Chondrocyte (in vitro differentiated cells): ENCODE measurements around the gene NR1I3. TPM values are rescaled to one million over a fixed set of nuclear protein-coding genes. Genes with fewer than 3 reads are reported as not detected.

ENCODE experiments used
- DNase-seq: peaks from one replicate; pipeline ENCODE4 v3.0.0; 2021; ENCODE audit warnings: mixed read lengths, low spot score
- H3K27ac Mint-ChIP-seq: one replicate; pipeline ENCODE4 v1.8.0; 2021; ENCODE audit warnings: mild to moderate bottlenecking, moderate library complexity, mixed read lengths; ENCODE audit not compliant: unreplicated experiment
- H3K27me3 Mint-ChIP-seq: 2 replicates; pipeline ENCODE4 v1.8.0; 2021; ENCODE audit warnings: low read depth, mixed read lengths
- H3K36me3 Mint-ChIP-seq: 2 replicates; pipeline ENCODE4 v1.8.0; 2021; ENCODE audit warnings: low read depth, mixed read lengths
- H3K4me1 Mint-ChIP-seq: 2 replicates; pipeline ENCODE4 v1.8.0; 2021; ENCODE audit warnings: low read depth, mild to moderate bottlenecking, mixed read lengths
- H3K4me3 Mint-ChIP-seq: one replicate; pipeline ENCODE4 v1.8.0; 2021; ENCODE audit warnings: mild to moderate bottlenecking, moderate library complexity, mixed read lengths; ENCODE audit not compliant: unreplicated experiment
- H3K9me3 Mint-ChIP-seq: 2 replicates; pipeline ENCODE4 v1.8.0; 2021; ENCODE audit warnings: low read depth, mixed read lengths
- microRNA-seq: library from miRNA; unstranded; fragments of <30 nt; microRNA quantifications from one replicate; pipeline ENCODE4 v1.2.0, GENCODE V29; 2020; ENCODE audit warnings: borderline number of aligned reads
- total RNA-seq: library from RNA; stranded (reverse); gene quantifications from 3 replicates; pipeline ENCODE4 v1.2.1, GENCODE V29; 2021
- TF ChIP-seq, protein P1 (sequence below): fragments of 200-600 bp; sonication (generic); IDR thresholded peaks from 2 replicates; pipeline ENCODE4 v1.5.0; 2021; ENCODE audit warnings: antibody characterized with exemption, mild to moderate bottlenecking, moderate library complexity

Gene NR1I3
- total RNA-seq, 1 donor from 2014 or later = not detected

- TF ChIP-seq, protein P1, sequence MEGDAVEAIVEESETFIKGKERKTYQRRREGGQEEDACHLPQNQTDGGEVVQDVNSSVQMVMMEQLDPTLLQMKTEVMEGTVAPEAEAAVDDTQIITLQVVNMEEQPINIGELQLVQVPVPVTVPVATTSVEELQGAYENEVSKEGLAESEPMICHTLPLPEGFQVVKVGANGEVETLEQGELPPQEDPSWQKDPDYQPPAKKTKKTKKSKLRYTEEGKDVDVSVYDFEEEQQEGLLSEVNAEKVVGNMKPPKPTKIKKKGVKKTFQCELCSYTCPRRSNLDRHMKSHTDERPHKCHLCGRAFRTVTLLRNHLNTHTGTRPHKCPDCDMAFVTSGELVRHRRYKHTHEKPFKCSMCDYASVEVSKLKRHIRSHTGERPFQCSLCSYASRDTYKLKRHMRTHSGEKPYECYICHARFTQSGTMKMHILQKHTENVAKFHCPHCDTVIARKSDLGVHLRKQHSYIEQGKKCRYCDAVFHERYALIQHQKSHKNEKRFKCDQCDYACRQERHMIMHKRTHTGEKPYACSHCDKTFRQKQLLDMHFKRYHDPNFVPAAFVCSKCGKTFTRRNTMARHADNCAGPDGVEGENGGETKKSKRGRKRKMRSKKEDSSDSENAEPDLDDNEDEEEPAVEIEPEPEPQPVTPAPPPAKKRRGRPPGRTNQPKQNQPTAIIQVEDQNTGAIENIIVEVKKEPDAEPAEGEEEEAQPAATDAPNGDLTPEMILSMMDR = no peak
These were observed 58.3 kb downstream of the NR1I3 start for GRCh38 chr1:161179698-161180097.

More at GRCh38 chr1:161179698-161180097, 58.3 kb downstream of the NR1I3 start:
- Mint-ChIP-seq H3K27me3 (no peaks in the 10 kb centered on the region), H3K4me1 (peaks cover 35% of the 10 kb centered on the region), H3K9me3 (no peaks in the 10 kb centered on the region), H3K27ac (no peak overlapping the region), H3K4me3 (no peak overlapping the region), H3K36me3 (peaks cover 3% of the 10 kb centered on the region)
- DNase-seq = no peak

Small RNAs within 50 kb of the gene (microRNA-seq; reads per million reads assigned to microRNA genes)
- not detected for gene MIR5187

Other genes starting within 250 kb of the NR1I3 start
- gene F11R, start 217.1 kb downstream of the NR1I3 start, total RNA-seq = 0.54 to 0.90 TPM (median 0.68 TPM) in 3 replicates
- 0.70 TPM in 1 of 3 replicates, not detected in the others for gene TSTD1, start 199.2 kb downstream of the NR1I3 start, total RNA-seq
- 34.3 to 44.6 TPM (median 35.3 TPM) in 3 replicates for gene USF1, start 192.2 kb downstream of the NR1I3 start, total RNA-seq
- gene ARHGAP30, start 168.3 kb downstream of the NR1I3 start, total RNA-seq = not detected in 3 replicates
- 0.12 to 0.26 TPM (median 0.12 TPM) in 3 replicates for gene NECTIN4, start 148.6 kb downstream of the NR1I3 start, total RNA-seq
- gene KLHDC9, start 139.8 kb downstream of the NR1I3 start, total RNA-seq = 1.1 to 4.4 TPM (median 1.6 TPM) in 3 replicates
- gene PFDN2, start 120.2 kb downstream of the NR1I3 start, total RNA-seq = 53.7 to 58.7 TPM (median 57.9 TPM) in 3 replicates
- gene NIT1, start 120.1 kb downstream of the NR1I3 start, total RNA-seq = 25.3 to 33.1 TPM (median 27.6 TPM) in 3 replicates
- 34.7 to 38.3 TPM (median 36.7 TPM) in 3 replicates for gene DEDD, start 105.5 kb downstream of the NR1I3 start, total RNA-seq
- gene UFC1, start 84.2 kb downstream of the NR1I3 start, total RNA-seq = 84.2 to 95.6 TPM (median 89.4 TPM) in 3 replicates
- 15.7 to 24.8 TPM (median 16.0 TPM) in 3 replicates for gene USP21, start 78.7 kb downstream of the NR1I3 start, total RNA-seq
- gene PPOX, start 71.8 kb downstream of the NR1I3 start, total RNA-seq = 21.6 to 38.8 TPM (median 25.6 TPM) in 3 replicates
- gene B4GALT3, start 60.7 kb downstream of the NR1I3 start, total RNA-seq = 22.4 to 23.7 TPM (median 23.0 TPM) in 3 replicates
- 1.5 to 2.8 TPM (median 2.2 TPM) in 3 replicates for gene ADAMTS4, start 39.1 kb downstream of the NR1I3 start, total RNA-seq
- 50.6 to 59.2 TPM (median 55.2 TPM) in 3 replicates for gene NDUFS2, start 35.8 kb downstream of the NR1I3 start, total RNA-seq
- gene FCER1G, start 22.9 kb downstream of the NR1I3 start, total RNA-seq = not detected in 3 replicates
- gene APOA2, start 14.6 kb downstream of the NR1I3 start, total RNA-seq = not detected in 3 replicates
- 9.4 to 15.8 TPM (median 10.0 TPM) in 3 replicates for gene TOMM40L, start 12.1 kb downstream of the NR1I3 start, total RNA-seq
- 0.23 to 0.35 TPM in 2 of 3 replicates, not detected in the other for gene PCP4L1, start 20.5 kb upstream of the NR1I3 start, total RNA-seq
- 0.31 to 0.45 TPM (median 0.41 TPM) in 3 replicates for gene MPZ, start 71.8 kb upstream of the NR1I3 start, total RNA-seq
- 128 to 144 TPM (median 131 TPM) in 3 replicates for gene SDHC, start 76.2 kb upstream of the NR1I3 start, total RNA-seq
- not detected in 3 replicates for gene CFAP126, start 129.7 kb upstream of the NR1I3 start, total RNA-seq